GM21576 (cell line): Measurements from ENCODE around the gene KCNJ12.
"Not testable (repeated sequence)": the region's sequence is repeated elsewhere in the genome, so short reads cannot be mapped to it uniquely, and the experiment has no call there.

ENCODE experiments used
- ATAC-seq: cut with Tn5 transposase; IDR thresholded peaks from one replicate; pipeline ENCODE4 v1.9.1; 2021; ENCODE audit warnings: mild to moderate bottlenecking, moderate library complexity; ENCODE audit not compliant: unreplicated experiment

KCNJ12 gene

DNA sequence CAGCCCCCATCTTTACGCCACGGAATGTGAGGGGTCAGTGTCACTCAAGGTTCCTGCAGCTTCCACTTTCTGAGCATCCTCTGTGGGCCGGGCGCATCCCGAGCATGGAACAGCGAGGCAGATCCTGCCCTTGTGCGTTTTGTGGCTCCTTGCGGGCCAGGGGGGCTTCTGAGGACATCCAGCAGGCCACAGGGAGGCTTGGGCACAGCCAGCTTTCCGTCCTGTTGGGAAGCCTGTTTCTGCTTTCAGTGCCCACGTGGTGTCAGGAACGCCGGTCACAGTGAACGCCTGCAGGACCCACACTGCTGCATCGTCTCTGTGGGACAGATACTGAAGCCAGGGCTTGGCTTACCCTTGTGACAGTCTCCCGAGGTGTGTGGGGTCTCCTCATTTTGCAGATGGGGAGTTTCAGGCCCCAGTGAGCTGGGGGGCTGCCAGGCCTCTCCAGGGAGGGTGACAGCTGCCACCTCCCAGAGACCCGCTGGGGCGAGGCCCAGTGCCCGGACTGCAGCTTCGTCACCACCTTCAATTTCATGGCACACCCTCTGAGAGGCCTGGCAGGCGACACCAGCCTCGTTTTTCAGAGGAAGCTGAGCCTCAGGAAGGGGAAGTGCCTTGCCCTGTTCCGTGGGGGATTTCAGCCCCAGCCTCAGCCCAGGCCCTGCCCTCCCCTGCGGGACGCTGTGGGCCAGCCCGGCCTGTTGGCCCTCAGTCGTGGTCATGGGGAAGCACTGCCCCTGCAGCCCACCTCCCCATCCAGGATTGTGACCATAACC is 29.0 kb downstream of the KCNJ12 start:
- not testable (repeated sequence) for ATAC-seq

DNA sequence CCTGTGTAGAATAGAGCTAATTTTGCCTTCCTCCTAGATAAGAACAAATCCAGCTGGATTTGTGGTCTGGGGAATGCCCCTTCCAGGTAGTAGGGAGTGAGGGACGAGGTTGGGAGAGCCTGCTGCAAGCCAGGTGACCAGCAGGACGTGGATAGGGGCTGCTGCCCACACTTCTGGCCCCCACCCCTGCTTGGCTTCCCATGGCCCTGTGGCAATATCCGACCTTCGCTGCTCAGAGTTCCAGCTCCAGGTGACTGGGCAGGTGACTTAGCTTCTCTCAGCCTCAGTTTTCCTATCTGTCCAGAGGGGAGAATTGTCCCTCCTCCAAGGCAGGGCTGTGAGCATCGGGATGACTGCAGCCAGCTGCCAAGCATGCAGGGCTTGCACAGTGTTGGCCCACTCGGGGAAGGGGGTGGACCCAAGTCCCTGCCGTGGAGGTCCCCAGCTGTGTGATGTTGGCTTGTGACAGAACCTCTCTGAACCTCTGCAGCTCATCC is 29.8 kb downstream of the KCNJ12 start:
- not testable (repeated sequence) for ATAC-seq

DNA sequence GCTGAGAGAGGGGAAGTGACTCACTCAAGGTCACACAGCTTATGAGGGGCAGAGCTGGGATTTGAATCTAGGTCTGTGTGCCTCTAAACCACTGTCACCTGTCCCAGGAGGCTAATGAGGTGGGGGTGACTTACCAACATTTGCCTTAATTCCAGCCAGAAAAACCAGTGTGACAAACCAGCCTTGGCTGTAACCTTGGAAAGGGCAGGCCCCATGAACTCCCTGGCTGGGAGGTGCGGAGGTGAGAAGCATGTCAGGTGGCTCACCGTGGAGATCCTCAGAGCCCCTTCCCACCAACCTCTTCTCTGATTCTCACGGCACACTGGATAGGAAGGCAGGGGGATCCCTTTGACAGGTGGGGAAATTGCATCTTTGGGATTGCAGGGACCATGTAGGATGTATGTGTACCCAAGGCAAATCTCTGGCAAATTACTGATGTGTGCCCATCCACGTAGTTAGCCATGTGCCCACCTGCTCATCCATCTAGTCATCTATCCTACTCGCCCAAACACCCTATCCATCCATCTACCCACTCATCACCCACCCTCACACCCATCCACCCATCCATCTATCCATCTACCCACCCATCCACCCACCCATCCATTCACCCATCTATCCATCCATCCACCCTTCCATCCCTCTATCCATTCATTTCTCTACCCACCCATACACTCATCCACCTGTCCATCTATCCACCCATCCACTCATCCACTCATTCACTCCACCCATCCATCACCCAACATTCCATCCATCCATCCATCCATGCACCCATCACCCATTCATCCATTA is 30.7 kb downstream of the KCNJ12 start:
- ATAC-seq, result not testable (repeated sequence)

DNA sequence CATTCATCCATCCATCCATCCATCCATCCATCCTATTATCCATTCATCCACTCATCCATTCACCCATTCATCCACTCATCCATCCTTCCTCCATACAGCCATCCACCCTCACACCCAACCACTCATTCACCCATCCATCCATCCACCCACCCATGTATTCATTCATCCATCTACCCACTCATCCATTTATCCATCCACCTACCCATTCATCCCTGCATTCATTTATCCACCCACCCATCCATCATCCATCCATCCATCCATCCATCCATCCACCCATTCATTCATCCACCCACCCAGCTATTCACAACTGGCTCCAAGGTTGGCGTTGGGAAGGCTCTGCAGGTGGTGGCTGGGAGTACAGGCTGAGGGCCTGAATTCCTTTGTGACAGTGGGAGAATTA is 31.6 kb downstream of the KCNJ12 start:
- not testable (repeated sequence) for ATAC-seq

DNA sequence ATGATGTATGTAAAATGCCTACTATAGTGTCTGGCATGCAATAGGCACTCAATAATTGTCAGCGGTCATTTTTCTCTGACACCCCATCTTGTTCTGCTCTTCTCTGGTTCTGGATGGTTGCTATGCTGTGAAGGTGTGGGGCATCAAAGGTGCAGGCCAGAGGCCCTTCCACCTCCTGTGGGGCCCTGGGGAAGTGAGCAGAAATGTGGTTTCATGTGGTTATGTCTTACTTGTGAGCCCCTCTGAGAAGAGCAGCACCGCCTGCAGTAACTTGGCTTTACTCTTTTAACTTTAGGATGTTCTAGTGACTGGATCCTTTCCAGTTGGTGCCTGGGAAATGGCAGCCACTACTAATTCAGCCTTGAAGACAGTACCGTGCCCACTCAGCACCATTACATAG is 32.1 kb downstream of the KCNJ12 start:
- ATAC-seq, result not testable (repeated sequence)

DNA sequence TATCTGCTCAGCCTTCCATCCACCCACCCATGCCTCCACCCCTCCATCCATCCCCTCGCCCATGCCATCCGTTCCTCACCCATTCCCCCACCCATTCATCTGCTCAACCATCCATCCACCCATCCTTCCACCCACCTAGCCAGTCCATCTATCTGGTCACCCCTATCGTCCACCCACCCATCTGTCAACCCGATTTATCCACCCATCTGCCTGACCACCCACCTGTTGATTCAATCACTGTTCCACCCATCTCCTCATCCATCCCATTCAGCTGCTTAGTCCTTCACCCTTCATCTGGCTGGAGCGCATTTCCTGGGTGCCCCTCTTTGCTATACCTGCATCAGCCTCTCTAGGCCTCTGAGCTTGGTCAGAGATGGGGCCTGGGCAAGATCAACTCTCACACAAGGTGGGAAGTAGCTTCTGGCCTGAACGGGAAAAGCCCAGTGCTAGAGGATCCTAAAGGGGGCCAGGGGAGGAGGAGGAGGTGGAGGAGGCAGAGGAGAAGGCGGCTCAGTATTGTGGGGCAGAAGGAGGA is 32.7 kb downstream of the KCNJ12 start:
- not testable (repeated sequence) for ATAC-seq

DNA sequence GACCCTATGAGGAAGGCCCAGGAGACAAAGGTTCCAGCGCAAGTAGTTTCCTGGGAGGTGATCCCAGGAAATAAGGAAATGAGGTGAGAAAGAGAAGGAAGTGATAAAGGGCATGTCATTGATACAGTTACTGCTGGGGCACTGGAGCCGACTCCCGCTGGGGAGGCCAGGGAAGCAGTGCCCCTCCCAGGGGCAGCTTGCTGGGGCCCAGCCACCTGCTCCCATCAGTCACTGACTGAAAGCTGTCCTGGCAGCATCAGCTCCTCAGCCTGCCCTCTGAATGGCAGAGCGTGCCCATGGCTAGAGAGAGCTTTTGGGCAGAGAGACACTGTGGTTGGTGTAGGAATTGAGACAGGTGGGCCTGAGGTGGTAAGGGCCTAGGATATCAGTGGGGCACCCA is 33.2 kb downstream of the KCNJ12 start:
- not testable (repeated sequence) for ATAC-seq

DNA sequence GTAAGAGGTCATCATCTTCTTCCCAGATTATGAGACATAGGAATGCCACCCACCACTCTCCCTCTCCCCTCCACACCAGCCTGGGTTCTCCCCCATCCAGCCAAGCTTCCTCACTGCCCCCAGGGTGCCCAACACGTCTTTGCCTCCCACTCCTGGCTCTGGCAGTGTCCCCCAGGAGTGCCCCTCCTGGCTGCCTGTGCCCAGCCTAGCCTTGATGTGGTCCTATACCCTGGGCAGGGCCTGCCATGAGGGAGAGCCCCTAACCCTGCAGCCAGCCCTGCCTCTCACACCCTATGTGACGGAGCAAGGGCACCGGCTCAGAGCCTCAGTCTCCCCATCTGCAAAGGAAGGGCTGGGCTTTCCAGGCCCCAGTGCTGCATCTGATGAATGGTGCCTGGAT is 33.8 kb downstream of the KCNJ12 start:
- ATAC-seq, result not testable (repeated sequence)

DNA sequence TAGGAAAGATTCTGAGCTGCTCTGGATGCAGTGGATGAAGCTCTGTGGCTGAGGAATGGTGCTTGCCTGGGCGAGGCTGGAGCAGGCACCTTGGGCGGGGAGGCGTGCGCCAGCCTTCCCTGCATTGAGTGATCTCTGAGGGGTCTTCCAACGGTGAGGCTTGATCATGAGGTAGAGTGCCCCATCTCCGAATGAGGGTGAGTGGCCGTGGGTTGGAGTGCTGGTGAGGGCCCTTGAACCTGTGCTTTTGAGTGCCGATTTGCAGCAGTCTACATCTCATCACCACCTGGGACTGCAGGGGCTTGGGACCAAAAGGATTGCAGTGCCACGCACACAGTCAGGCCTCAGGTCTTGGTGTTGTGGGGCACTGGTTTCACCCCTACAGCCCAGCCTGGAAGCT is 34.2 kb downstream of the KCNJ12 start:
- not testable (repeated sequence) for ATAC-seq

DNA sequence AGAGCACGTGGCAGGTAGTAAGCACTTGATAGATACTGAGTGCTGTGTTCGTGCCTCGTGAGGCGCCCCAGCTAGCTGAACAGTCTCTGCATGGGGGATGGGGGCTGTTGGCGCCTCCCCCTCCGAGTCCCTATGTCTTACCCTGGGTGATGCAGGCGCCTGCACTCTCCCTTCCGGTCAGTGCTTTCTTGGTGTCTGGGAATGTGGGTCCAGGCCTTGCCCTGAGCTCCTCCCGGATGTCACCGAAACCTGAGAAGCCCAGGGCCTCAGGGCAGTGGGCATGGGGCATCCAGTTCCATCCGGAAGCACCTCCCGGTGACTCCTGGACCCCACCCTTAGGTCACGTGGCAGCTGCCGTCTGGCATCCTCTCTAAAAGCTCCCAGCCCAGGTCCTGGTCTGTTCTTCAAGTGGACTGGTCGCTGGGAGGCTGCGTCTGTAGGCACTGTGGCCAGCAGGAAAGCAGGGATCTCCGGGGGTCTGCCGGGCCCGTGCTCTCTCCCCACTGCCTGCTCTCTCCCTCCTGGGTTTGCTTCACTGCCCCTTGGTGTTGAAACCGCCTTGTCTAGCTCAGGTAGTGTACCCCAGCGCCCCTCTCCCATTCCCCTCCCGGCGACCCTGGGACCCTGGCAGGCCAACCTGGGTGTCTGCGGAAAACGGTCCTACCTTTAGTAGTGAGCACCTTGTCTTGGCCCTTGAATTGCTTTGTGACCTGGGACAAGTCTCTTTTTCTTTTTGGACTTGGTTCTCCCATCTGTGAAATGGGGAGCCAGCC is 34.9 kb downstream of the KCNJ12 start:
- ATAC-seq, result not testable (repeated sequence)

DNA sequence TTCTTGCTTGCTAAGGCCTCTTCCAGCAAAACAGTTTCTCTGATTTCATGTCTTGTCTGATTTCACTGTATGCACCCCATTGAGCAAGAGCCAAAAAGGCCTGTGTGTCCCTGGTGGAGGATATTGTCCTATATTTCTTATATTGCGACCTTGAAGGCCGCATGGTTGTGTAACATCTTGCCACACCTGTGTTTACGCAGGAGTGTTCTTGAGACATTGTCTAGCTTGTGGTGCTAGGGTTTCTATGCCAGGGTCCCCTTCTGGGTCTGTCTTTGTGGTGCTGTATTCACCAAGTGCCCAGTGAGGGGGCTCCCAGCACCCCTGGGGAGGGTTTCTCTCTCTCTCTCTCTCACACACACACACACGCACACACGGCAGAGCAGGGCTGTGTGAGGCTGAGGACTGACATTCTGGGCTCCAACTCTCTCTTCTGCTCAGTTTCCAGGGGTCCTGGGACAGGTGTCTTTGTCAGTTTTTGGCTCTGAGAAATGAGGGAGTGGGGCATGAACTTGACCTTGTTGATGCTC is 35.6 kb downstream of the KCNJ12 start:
- not testable (repeated sequence) for ATAC-seq

DNA sequence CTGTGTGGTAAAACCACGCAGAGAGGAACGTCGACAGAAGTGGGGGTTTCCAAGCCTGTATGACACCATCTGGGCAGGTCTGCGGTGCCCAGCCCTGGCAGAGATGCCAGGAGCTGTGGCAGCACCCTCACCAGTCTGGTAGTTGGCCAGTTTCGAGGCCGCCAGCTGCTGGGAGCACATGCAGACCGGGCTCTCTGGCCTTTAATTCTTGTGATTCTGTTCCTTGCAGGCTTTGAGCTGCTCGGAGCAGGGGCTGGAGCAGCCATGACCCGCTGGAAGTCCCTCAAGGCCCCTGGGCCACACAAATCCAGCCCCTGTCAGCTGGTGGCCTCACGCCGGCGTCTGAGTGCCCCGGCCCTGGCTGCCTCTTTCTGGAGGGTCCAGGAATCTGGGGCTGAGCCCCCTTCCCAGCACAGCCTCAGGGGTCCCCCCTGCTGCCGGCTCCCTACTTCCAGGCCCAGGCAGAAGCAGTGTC is 36.1 kb downstream of the KCNJ12 start:
- not testable (repeated sequence) for ATAC-seq

DNA sequence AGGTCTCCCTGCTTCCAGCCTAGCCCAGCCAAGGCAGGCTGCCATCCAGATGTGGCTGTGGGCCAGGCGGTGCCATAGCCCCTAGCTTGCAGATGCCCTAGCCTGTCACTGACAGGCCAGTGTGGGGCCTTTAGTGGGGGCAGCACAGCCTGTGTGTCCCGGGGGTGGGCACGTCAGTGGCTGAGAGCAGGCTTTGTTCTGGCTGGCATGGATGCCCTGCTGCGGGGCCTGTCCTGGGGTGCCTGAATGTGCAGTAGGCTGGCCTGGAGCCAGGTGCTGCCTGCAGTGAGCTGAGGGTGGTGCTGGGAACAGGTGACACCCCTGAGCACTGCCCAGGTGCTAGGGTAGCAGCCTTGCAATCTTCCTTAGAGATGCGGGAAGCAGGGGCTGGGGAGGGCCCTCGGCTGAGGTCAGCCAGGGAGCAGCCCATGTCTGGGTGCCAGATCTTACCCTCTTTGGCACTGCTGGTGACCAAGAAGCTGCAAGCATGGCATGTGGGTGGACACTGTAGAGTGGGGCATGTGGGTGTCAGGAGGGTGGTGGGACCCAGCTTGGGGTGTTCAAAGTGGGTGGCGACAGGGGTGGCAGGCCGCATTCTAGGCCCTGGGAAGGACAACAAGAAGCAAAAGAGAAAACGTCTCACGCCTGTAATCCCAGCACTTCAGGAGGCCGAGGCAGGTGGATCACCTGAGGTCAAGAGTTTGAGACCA is 37.6 kb downstream of the KCNJ12 start:
- ATAC-seq, result not testable (repeated sequence)

DNA sequence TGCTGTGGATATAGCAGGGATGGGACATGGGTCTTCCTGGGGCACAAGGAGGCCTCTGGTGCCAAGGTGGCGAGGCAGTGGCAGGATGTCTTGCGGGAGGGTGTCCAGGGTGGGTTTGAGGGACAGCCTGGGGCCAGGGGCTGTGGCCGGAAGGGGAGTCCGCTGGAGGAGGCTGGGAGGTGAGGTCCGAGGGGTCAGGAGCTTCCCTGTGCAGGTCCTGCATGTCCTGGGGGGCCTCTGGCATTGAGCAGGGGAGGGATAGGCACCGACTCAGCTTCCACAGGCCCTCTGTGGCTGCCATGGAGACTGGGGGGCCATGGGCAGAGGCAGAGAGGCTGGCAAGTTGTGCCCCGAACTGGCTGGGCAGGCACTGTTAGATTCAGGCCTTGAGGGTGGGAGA is 38.5 kb downstream of the KCNJ12 start:
- ATAC-seq, result not testable (repeated sequence)

DNA sequence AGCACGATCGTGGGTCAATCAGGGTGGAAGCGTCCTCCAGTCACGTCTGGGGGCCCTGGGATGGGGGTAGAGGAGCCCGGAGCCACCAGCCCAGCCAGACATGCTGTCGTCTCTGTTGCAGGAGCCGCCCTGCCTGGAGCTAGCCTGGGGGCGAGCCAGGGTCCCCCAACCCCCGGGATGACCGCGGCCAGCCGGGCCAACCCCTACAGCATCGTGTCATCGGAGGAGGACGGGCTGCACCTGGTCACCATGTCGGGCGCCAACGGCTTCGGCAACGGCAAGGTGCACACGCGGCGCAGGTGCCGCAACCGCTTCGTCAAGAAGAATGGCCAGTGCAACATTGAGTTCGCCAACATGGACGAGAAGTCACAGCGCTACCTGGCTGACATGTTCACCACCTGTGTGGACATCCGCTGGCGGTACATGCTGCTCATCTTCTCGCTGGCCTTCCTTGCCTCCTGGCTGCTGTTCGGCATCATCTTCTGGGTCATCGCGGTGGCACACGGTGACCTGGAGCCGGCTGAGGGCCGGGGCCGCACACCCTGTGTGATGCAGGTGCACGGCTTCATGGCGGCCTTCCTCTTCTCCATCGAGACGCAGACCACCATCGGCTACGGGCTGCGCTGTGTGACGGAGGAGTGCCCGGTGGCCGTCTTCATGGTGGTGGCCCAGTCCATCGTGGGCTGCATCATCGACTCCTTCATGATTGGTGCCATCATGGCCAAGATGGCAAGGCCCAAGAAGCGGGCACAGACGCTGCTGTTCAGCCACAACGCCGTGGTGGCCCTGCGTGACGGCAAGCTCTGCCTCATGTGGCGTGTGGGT is 39.2 kb downstream of the KCNJ12 start:
- not testable (repeated sequence) for ATAC-seq

DNA sequence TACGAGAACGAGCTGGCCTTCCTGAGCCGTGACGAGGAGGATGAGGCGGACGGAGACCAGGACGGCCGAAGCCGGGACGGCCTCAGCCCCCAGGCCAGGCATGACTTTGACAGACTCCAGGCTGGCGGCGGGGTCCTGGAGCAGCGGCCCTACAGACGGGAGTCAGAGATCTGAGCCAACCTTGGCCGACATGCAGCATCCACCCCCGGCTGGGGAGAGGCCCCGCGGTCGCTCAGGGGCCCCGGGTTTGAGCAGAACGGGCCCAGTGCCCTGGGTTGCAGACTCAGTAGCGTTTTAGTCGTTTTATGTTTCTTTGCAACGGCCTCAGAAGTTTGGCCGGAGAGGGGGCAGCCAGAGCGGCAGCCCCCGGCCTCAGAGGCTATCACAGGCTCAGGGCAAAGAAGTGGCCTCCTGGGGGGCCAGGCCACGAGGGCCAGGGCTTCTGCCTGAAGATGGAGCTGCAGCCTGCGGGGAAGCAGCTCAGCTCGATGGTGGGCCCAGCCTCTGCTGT is 40.4 kb downstream of the KCNJ12 start:
- not testable (repeated sequence) for ATAC-seq

DNA sequence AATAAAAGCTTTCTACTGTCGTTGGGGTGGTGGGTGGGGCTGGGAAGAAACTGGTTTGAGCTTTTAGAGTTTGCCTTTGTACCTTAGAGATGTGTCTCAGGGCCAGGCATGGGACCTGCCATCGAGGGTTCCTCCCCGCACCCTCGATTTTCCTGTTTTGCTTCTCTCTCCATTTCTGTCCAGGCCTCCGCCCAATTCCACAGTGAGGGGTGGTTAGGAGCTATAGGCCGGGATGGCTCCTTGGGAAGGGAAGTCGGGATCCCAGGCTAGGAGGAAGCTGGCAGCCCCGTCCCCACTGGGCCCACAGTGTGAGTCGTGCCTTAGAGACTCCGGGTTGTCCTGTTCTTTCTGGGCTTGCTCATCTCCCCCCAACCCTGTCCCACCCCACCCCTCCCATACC is 41.2 kb downstream of the KCNJ12 start:
- ATAC-seq, result not testable (repeated sequence)

DNA sequence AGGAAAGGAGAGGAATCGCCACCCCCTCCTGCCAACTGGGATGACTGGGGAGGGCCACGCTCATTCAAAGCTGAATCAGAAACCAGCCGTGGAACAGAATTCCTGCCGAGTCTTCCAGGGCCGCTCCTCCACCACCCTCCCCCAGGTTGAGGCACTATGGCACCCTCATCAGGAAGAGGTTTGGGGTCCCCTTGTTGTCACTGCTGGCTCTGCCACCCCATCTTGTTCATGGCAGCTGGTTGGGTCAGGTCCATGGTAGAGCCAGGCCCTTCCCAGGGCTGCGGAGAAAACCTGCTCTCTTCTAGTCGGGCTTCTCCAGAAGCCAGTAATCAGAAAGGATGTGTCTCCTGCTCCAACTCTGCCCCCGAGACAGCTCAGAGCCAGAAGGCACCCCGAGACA is 41.8 kb downstream of the KCNJ12 start:
- no peak for ATAC-seq
